GM23248 (cell line): Measurements from ENCODE around the gene NUMA1. TPM values are rescaled to one million over a fixed set of nuclear protein-coding genes. Genes with fewer than 3 reads are reported as not detected.

Experiments used
- DNase-seq: peaks from one replicate; pipeline ENCODE4 v3.0.0-alpha.2; 2015
- H2AFZ ChIP-seq: fragments of 200-600 bp; sonication (generic); 2 replicates; pipeline ENCODE4 v1.6.1; 2016; ENCODE audit warnings: antibody characterized with exemption
- H3F3A ChIP-seq: fragments of 200-600 bp; sonication (generic); 2 replicates; pipeline ENCODE4 v1.6.1; 2016; ENCODE audit warnings: mild to moderate bottlenecking, antibody characterized with exemption, mixed run types; ENCODE audit not compliant: insufficient read depth
- H3K27ac ChIP-seq: fragments of 200-600 bp; sonication (generic); 2 replicates; pipeline ENCODE4 v1.5.1; 2016; ENCODE audit warnings: mild to moderate bottlenecking
- H3K27me3 ChIP-seq: fragments of 200-600 bp; sonication (generic); replicated peaks from 2 replicates; pipeline ENCODE4 v1.6.1; 2016; ENCODE audit warnings: mild to moderate bottlenecking; ENCODE audit not compliant: insufficient read depth
- H3K36me3 ChIP-seq: fragments of 200-600 bp; sonication (generic); 2 replicates; pipeline ENCODE4 v1.6.1; 2016; ENCODE audit warnings: low read depth, mild to moderate bottlenecking
- H3K4me1 ChIP-seq: fragments of 200-600 bp; sonication (generic); 2 replicates; pipeline ENCODE4 v1.6.1; 2016; ENCODE audit warnings: mild to moderate bottlenecking; ENCODE audit not compliant: insufficient read depth
- H3K4me2 ChIP-seq: fragments of 200-600 bp; sonication (generic); one replicate; pipeline ENCODE4 v1.6.1; 2016; ENCODE audit warnings: mild to moderate bottlenecking; ENCODE audit not compliant: unreplicated experiment
- H3K4me3 ChIP-seq: fragments of 200-600 bp; sonication (generic); 2 replicates; pipeline ENCODE4 v1.5.1; 2016; ENCODE audit warnings: mild to moderate bottlenecking
- H3K79me2 ChIP-seq: fragments of 200-600 bp; sonication (generic); 2 replicates; pipeline ENCODE4 v1.6.1; 2016; ENCODE audit warnings: mild to moderate bottlenecking; ENCODE audit not compliant: insufficient read depth
- H3K9ac ChIP-seq: fragments of 200-600 bp; sonication (generic); 2 replicates; pipeline ENCODE4 v1.6.1; 2016; ENCODE audit warnings: mild to moderate bottlenecking
- H3K9me2 ChIP-seq: fragments of 200-600 bp; sonication (generic); 2 replicates; pipeline ENCODE4 v1.6.1; 2016; ENCODE audit warnings: mixed run types, mild to moderate bottlenecking, moderate library complexity; ENCODE audit not compliant: insufficient read depth
- H3K9me3 ChIP-seq: fragments of 200-600 bp; sonication (generic); one replicate; pipeline ENCODE4 v1.6.1; 2017; ENCODE audit warnings: low read depth
- H4K20me1 ChIP-seq: fragments of 200-600 bp; sonication (generic); 2 replicates; pipeline ENCODE4 v1.6.0; 2016; ENCODE audit not compliant: insufficient read depth
- EZH2 ChIP-seq: fragments of 200-600 bp; sonication (generic); IDR thresholded peaks from 2 replicates; pipeline ENCODE4 v1.6.1; 2018; ENCODE audit warnings: antibody characterized with exemption, mild to moderate bottlenecking; ENCODE audit not compliant: insufficient read depth, poor library complexity, severe bottlenecking
- EZH2phosphoT487 ChIP-seq: fragments of 200-600 bp; sonication (generic); IDR thresholded peaks from 2 replicates; pipeline ENCODE4 v1.6.1; 2018; ENCODE audit warnings: antibody characterized with exemption, moderate library complexity, mild to moderate bottlenecking, low read depth; ENCODE audit not compliant: insufficient read depth
- WGBS, 2 experiments: methylation state at CpG; one replicate each; pipeline ENCODE4 v1.1.6; 2015 to 2017; ENCODE audit warnings: low lambda C conversion rate in 2 of 2, low coverage in 1 of 2; ENCODE audit errors: missing lambda C conversion rate in 2 of 2; 5-methylcytosine and 5-hydroxymethylcytosine counted together
- in situ Hi-C: fragments of 300-500 bp; cut with MboI; formaldehyde crosslinking; loops from 2 replicates; pipeline ENCODE4 v1.15.0; 2020
- polyA plus RNA-seq: library from polyadenylated mRNA; unstranded; fragments of >200 nt; fragmentation: Nextera tagmentation; extraction: Ambion mirVana; gene quantifications from 2 replicates; pipeline ENCODE4 v1.2.1, GENCODE V29; 2016
- total RNA-seq: library from RNA; depleted of rRNA; stranded (reverse); fragments of >200 nt; shearing (Covaris generic); gene quantifications from 2 replicates; pipeline ENCODE4 v1.2.3, GENCODE V29; 2014

Gene NUMA1
- total and polyA plus RNA-seq, 2 experiments from 2014 or later, result 51.5 to 124 TPM

DNA sequence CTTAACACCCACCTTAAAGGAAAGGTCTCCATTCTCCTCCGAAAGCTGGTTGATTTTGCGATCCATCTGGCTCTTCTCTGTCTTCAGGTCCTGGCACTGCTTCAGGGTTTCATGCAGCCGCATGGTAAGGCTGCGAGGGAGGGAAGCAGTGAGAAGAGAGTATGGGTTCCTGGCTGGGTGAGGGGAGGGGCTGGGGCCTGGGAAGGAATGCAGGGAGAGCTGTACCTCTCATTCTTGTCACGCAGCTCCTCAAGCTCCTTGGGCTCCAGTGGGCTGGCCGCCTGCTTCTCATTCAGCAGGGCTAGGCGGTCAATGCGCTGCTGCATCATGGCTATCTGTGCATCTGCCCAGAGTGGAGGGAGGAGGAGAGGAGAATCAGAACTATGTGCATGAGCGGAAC lies 62.2 kb downstream of the NUMA1 start:
- no peaks in the 10 kb centered on the region for H4K20me1 ChIP-seq
- no peak overlapping the region for H3K9ac ChIP-seq
- in situ Hi-C loops, result no loop called here
- no peak for DNase-seq
- H3K9me3 ChIP-seq, result no peaks in the 10 kb centered on the region
- H3F3A ChIP-seq, result peaks cover 19% of the 10 kb centered on the region
- no peak overlapping the region for H2AFZ ChIP-seq
- TF ChIP-seq EZH2 (no peak), EZH2phosphoT487 (no peak)
- no peak overlapping the region for H3K4me3 ChIP-seq
- H3K36me3 ChIP-seq, result peaks cover 79% of the 10 kb centered on the region
- H3K9me2 ChIP-seq, result no peaks in the 10 kb centered on the region
- 88 to 90% methylated on average over 9 of the region's 9 CpGs for WGBS, 2 experiments
- H3K27ac ChIP-seq, result no peak overlapping the region
- peaks cover 7% of the 10 kb centered on the region for H3K4me1 ChIP-seq
- no peaks in the 10 kb centered on the region for H3K27me3 ChIP-seq
- no peak overlapping the region for H3K4me2 ChIP-seq
- H3K79me2 ChIP-seq, result peaks cover 27% of the 10 kb centered on the region

DNA sequence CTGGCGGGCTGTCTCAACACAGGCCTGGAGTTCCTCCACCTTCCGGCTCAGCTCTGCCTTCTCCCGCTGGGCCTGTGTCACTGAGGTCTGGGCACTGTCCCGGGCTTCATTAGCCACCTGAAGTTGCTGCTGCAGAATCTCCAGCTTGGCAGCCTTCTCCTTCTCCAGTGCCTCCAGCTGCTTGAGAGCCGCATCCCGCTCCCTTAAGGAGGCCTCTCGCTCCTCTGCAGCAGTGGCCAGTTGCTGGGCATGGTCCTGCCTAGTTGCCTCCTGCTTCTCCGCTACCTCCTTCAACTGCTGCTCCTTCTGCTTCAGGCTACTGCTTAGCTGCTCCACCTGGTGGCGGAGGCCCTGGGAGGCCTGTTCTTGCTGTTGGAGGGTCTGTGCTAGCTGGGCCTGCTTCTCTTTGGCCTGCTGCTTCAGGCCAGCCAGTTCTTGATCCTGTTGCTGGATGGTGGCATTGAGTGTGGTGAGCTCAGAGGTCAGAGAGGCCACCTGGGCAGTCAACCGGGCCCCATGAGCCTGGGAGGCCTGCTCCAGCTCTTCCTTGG lies 64.8 kb downstream of the NUMA1 start:
- peak; percentile 40 for DNase-seq
- Histone ChIP-seq H3K36me3 (peaks cover 76% of the 10 kb centered on the region), H3F3A (peaks cover 19% of the 10 kb centered on the region), H3K4me2 (no peak overlapping the region), H3K4me3 (no peak overlapping the region), H3K27ac (no peak overlapping the region), H3K9me3 (no peaks in the 10 kb centered on the region), H3K27me3 (no peaks in the 10 kb centered on the region), H3K9me2 (no peaks in the 10 kb centered on the region), H2AFZ (no peak overlapping the region), H3K79me2 (peaks cover 33% of the 10 kb centered on the region), H3K4me1 (peaks cover 11% of the 10 kb centered on the region), H4K20me1 (no peaks in the 10 kb centered on the region), H3K9ac (no peak overlapping the region)
- 85 to 88% methylated on average over 10 of the region's 10 CpGs for WGBS, 2 experiments
- in situ Hi-C loops, result no loop called here
- no peak for TF ChIP-seq EZH2phosphoT487
- no peak for TF ChIP-seq EZH2

DNA sequence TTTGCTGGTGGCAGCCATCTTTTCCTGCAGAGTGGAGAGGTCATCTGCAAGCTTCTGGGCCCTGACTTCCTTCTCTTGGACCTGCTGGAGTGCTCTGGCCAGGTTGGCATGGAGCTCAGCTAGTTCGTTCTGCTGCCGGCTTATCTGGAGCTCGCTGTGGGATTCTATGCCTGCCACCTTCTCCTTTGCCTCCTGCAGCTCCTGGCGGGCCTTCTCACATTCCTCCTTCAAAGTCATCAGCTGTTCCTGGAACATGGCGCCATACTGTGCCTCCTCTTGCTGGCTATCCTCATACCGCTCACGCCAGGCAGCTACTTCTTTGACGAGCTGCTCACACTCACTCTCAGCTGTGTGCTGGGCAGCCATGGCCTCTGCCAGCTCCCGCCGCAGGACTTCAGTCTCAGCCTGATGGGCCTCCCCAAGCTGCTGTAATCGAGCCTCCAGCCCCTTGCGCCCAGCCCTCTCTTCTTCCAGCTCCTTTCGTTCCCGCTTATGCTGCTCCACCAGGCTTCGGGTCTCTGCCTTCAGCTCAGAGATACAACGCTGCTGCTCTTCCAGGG lies 65.5 kb downstream of the NUMA1 start:
- peaks cover 70% of the 10 kb centered on the region for H3K36me3 ChIP-seq
- no peak overlapping the region for H3K4me2 ChIP-seq
- no peak overlapping the region for H2AFZ ChIP-seq
- H3K9ac ChIP-seq, result no peak overlapping the region
- no peaks in the 10 kb centered on the region for H4K20me1 ChIP-seq
- TF ChIP-seq EZH2, result no peak
- TF ChIP-seq EZH2phosphoT487, result no peak
- peaks cover 33% of the 10 kb centered on the region for H3K79me2 ChIP-seq
- H3K4me3 ChIP-seq, result no peak overlapping the region
- no peaks in the 10 kb centered on the region for H3K27me3 ChIP-seq
- peaks cover 19% of the 10 kb centered on the region for H3F3A ChIP-seq
- H3K4me1 ChIP-seq, result peaks cover 11% of the 10 kb centered on the region
- DNase-seq, result no peak
- no peaks in the 10 kb centered on the region for H3K9me2 ChIP-seq
- no peaks in the 10 kb centered on the region for H3K9me3 ChIP-seq
- 85 to 87% methylated on average over 16 of the region's 16 CpGs for WGBS, 2 experiments
- no peak overlapping the region for H3K27ac ChIP-seq
- in situ Hi-C loops, result no loop called here

GRCh38 chr11:72013765-72014711 lies 66.3 kb downstream of the NUMA1 start:
- no peaks in the 10 kb centered on the region for H4K20me1 ChIP-seq
- H3K9me3 ChIP-seq, result no peaks in the 10 kb centered on the region
- H3K9me2 ChIP-seq, result no peaks in the 10 kb centered on the region

More at GRCh38 chr11:72013765-72014711, 66.3 kb downstream of the NUMA1 start:
- in situ Hi-C loops, result no loop called here
- peak overlapping the region; percentile 40 for H3K4me2 ChIP-seq
- H3K36me3 ChIP-seq, result peaks cover 62% of the 10 kb centered on the region
- H3K4me1 ChIP-seq, result peaks cover 11% of the 10 kb centered on the region
- H3K4me3 ChIP-seq, result no peak overlapping the region
- H3K79me2 ChIP-seq, result peaks cover 33% of the 10 kb centered on the region
- no peak for TF ChIP-seq EZH2phosphoT487
- no peak for TF ChIP-seq EZH2
- DNase-seq, result peak; percentile 42
- H3K27ac ChIP-seq, result peak overlapping the region; percentile 56
- 58 to 65% methylated on average over 37 to 38 of the region's 38 CpGs for WGBS, 2 experiments
- H3K27me3 ChIP-seq, result no peaks in the 10 kb centered on the region
- H3F3A ChIP-seq, result peaks cover 19% of the 10 kb centered on the region
- H3K9ac ChIP-seq, result peak overlapping the region; percentile 33
- no peak overlapping the region for H2AFZ ChIP-seq
